HepG2 (cell line): ENCODE data around the gene METRN. TPM values are rescaled to one million over a fixed set of nuclear protein-coding genes. Genes with fewer than 3 reads are reported as not detected.

Source experiments
- BHLHE40 ChIP-seq: IDR thresholded peaks from 2 replicates; pipeline ENCODE4 v1.6.1; 2011; ENCODE audit warnings: low read length, improper control_type of control experiment
- DNMT3B ChIP-seq: conservative IDR thresholded peaks from 2 replicates; pipeline ENCODE4 v1.6.1; 2016; ENCODE audit warnings: missing biosample characterization, control low read depth
- HMG20A ChIP-seq: IDR thresholded peaks from 2 replicates; pipeline ENCODE4 v1.6.1; 2016; ENCODE audit warnings: borderline replicate concordance
- KLF9 ChIP-seq: IDR thresholded peaks from 2 replicates; pipeline ENCODE4 v1.6.1; 2016; ENCODE audit warnings: low read depth
- MED1 ChIP-seq: sonication (generic); formaldehyde crosslinking; IDR thresholded peaks from 2 replicates; pipeline ENCODE4 v1.4.0; 2020; ENCODE audit warnings: missing genetic modification reagents
- MXD4 ChIP-seq: IDR thresholded peaks from 2 replicates; pipeline ENCODE4 v1.6.1; 2016; ENCODE audit warnings: mild to moderate bottlenecking, missing biosample characterization, missing genetic modification reagents
- NCOA5 ChIP-seq: sonication (generic); formaldehyde crosslinking; IDR thresholded peaks from 2 replicates; pipeline ENCODE4 v1.4.0; 2020; ENCODE audit warnings: missing genetic modification reagents
- NFATC3 ChIP-seq: sonication (generic); formaldehyde crosslinking; IDR thresholded peaks from 2 replicates; pipeline ENCODE4 v1.5.1; 2020; ENCODE audit warnings: mild to moderate bottlenecking, missing genetic modification reagents
- SALL1 ChIP-seq: sonication (generic); formaldehyde crosslinking; IDR thresholded peaks from 2 replicates; pipeline ENCODE4 v1.8.0; 2022; ENCODE audit warnings: mild to moderate bottlenecking, missing genetic modification reagents
- SMAD1 ChIP-seq: sonication (generic); formaldehyde crosslinking; IDR thresholded peaks from 2 replicates; pipeline ENCODE4 v1.4.0; 2020; ENCODE audit warnings: missing genetic modification reagents, low read depth, mild to moderate bottlenecking, borderline replicate concordance
- SOX6 ChIP-seq, 2 experiments: fragments of 450-650 bp in 1 of 2; sonication (generic) in 1 of 2; formaldehyde crosslinking in 1 of 2; IDR thresholded peaks; 2 replicates each; pipeline versions ENCODE4 v1.4.0 to v1.6.1; 2017 to 2020; ENCODE audit warnings: antibody characterized with exemption in 1 of 2, mild to moderate bottlenecking in 1 of 2, missing genetic modification reagents in 1 of 2
- THAP11 ChIP-seq: IDR thresholded peaks from 2 replicates; pipeline ENCODE4 v1.6.1; 2016; ENCODE audit warnings: missing biosample characterization, missing genetic modification reagents
- THYN1 ChIP-seq: sonication (generic); formaldehyde crosslinking; IDR thresholded peaks from 2 replicates; pipeline ENCODE4 v1.8.1; 2023; ENCODE audit warnings: low read depth, mild to moderate bottlenecking, moderate library complexity, missing genetic modification reagents, borderline replicate concordance
- YEATS2 ChIP-seq: sonication (generic); formaldehyde crosslinking; IDR thresholded peaks from 2 replicates; pipeline ENCODE4 v1.4.0; 2020; ENCODE audit warnings: missing genetic modification reagents, borderline replicate concordance
- ZBTB3 ChIP-seq: sonication (generic); formaldehyde crosslinking; IDR thresholded peaks from 2 replicates; pipeline ENCODE4 v1.4.0; 2020; ENCODE audit warnings: low read depth, mild to moderate bottlenecking, moderate library complexity, missing genetic modification reagents, borderline replicate concordance
- ZBTB42 ChIP-seq: sonication (generic); formaldehyde crosslinking; IDR thresholded peaks from 2 replicates; pipeline ENCODE4 v1.5.0; 2020; ENCODE audit warnings: mild to moderate bottlenecking, missing genetic modification reagents
- ZMYM2 ChIP-seq: sonication (generic); formaldehyde crosslinking; IDR thresholded peaks from 2 replicates; pipeline ENCODE4 v1.8.0; 2022; ENCODE audit warnings: mild to moderate bottlenecking, missing genetic modification reagents
- ZNF383 ChIP-seq: sonication (generic); formaldehyde crosslinking; IDR thresholded peaks from 2 replicates; pipeline ENCODE4 v1.4.0; 2020; ENCODE audit warnings: missing genetic modification reagents, mild to moderate bottlenecking, borderline replicate concordance
- ZNF589 ChIP-seq: sonication (generic); formaldehyde crosslinking; conservative IDR thresholded peaks from 2 replicates; pipeline ENCODE4 v1.8.0; 2022; ENCODE audit warnings: mild to moderate bottlenecking, moderate library complexity, missing genetic modification reagents
- ZNF772 ChIP-seq: sonication (generic); formaldehyde crosslinking; IDR thresholded peaks from 2 replicates; pipeline ENCODE4 v1.5.0; 2020; ENCODE audit warnings: mild to moderate bottlenecking, missing genetic modification reagents
- polyA plus RNA-seq, 8 experiments: library from polyadenylated mRNA; depleted of rRNA in 3 of 8; stranded (reverse) in 7 of 8; unstranded in 1 of 8; fragments of >200 nt; fragmentation: Illumina TruSeq in 4 of 8; extraction: Trizol in 4 of 8; gene quantifications; 2 replicates each; pipeline versions ENCODE4 v1.2.1 to v1.2.3, GENCODE V29; 2011 to 2016; ENCODE audit warnings: low read depth in 4 of 8, missing spikeins in 1 of 8, mixed read lengths in 1 of 8; ENCODE audit not compliant: insufficient read depth in 1 of 8
- total RNA-seq, 5 experiments: library from RNA; depleted of rRNA; stranded (reverse); fragments of >200 nt; fragmentation: Illumina TruSeq; extraction: Trizol; gene quantifications; 2 replicates each; pipeline ENCODE4 v1.2.3, GENCODE V29; 2016; ENCODE audit warnings: low read depth in 1 of 5
- TF ChIP-seq, protein P1 (sequence below): sonication (generic); formaldehyde crosslinking; IDR thresholded peaks from 2 replicates; pipeline ENCODE4 v1.4.0; 2020; ENCODE audit warnings: missing genetic modification reagents
- TF ChIP-seq, protein P2 (sequence below): sonication (generic); formaldehyde crosslinking; IDR thresholded peaks from 2 replicates; pipeline ENCODE4 v1.5.0; 2020; ENCODE audit warnings: missing genetic modification reagents
- TF ChIP-seq, protein P3 (sequence below): sonication (generic); formaldehyde crosslinking; conservative IDR thresholded peaks from 2 replicates; pipeline ENCODE4 v1.8.1; 2023; ENCODE audit warnings: missing genetic modification reagents
- TF ChIP-seq, protein P4 (sequence below): sonication (generic); formaldehyde crosslinking; IDR thresholded peaks from 2 replicates; pipeline ENCODE4 v1.8.0; 2022; ENCODE audit warnings: mild to moderate bottlenecking, missing genetic modification reagents, moderate library complexity

Gene METRN
- total and polyA plus RNA-seq, 2 of the 13 experiments (the other 11 are each of a cell fraction or from before 2014, with no cell fraction given), result 25.5 to 46.1 TPM

DNA sequence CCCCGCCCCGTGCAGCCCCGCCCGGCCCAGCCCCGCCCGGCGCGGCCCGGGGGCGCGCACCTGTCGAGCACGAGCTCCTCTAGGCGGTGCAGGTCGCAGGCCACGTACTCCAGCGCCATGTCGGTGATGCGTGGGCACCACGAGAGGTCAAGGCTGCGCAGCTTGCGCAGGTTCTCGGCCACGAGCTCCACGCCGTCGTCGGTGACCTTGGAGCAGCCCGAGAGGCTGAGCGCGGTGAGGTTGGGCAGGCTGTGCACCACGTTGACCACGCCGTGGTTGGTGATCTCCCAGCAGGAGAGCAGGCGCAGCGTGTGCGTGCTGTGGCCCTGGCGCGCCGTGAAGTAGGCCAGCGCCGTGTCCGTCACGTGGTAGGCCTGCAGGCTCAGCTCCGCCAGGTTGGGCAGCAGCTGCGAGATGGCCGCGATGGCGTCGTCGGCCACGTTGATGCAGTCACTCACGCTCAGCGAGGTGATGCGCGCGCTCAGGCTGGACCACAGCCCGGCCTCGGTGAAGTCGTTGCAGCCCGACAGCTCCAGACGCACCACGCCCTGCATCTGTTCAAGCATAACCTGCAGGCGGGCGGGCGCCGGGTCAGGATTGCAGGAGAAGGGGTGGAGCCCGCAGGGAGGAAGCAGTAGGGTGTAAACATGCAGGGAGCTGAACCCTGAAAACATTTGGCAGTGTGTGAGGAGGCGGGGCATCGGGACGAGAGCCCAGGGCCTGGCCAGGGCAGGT, 19.4 kb upstream of the METRN start (continued):
- TF ChIP-seq ZNF383 (CRISPR knock-in tag), result no peak
- TF ChIP-seq YEATS2 (CRISPR knock-in tag), result peak; percentile 79
- TF ChIP-seq THYN1, result no peak
- TF ChIP-seq ZBTB3, result no peak
- TF ChIP-seq, protein P1, sequence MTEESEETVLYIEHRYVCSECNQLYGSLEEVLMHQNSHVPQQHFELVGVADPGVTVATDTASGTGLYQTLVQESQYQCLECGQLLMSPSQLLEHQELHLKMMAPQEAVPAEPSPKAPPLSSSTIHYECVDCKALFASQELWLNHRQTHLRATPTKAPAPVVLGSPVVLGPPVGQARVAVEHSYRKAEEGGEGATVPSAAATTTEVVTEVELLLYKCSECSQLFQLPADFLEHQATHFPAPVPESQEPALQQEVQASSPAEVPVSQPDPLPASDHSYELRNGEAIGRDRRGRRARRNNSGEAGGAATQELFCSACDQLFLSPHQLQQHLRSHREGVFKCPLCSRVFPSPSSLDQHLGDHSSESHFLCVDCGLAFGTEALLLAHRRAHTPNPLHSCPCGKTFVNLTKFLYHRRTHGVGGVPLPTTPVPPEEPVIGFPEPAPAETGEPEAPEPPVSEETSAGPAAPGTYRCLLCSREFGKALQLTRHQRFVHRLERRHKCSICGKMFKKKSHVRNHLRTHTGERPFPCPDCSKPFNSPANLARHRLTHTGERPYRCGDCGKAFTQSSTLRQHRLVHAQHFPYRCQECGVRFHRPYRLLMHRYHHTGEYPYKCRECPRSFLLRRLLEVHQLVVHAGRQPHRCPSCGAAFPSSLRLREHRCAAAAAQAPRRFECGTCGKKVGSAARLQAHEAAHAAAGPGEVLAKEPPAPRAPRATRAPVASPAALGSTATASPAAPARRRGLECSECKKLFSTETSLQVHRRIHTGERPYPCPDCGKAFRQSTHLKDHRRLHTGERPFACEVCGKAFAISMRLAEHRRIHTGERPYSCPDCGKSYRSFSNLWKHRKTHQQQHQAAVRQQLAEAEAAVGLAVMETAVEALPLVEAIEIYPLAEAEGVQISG (CRISPR knock-in tag), result peak; percentile 62; the same call in 1 of the 2 replicates
- no peak for TF ChIP-seq KLF9 (CRISPR knock-in tag)
- TF ChIP-seq NCOA5, result no peak
- TF ChIP-seq ZMYM2 (CRISPR knock-in tag), result 0 out of 2 replicates have a peak, but pooled peaks have one; percentile 28
- no peak for TF ChIP-seq HMG20A (CRISPR knock-in tag)
- peak; percentile 79 for TF ChIP-seq SALL1 (CRISPR knock-in tag)
- no peak for TF ChIP-seq DNMT3B (CRISPR knock-in tag)
- TF ChIP-seq SOX6 (IDR thresholded peaks at IDR 0.05), result no peak
- 0 out of 2 replicates have a peak, but pooled peaks have one; percentile 29 for TF ChIP-seq SOX6 (CRISPR knock-in tag; IDR thresholded peaks at IDR 0.05)
- no peak; the same call in 1 of the 2 replicates for TF ChIP-seq NFATC3 (CRISPR knock-in tag)
- TF ChIP-seq ZNF589 (CRISPR knock-in tag), result peak; percentile 85; the same call in 1 of the 2 replicates
- 0 out of 2 replicates have a peak, but pooled peaks have one; percentile 18 for TF ChIP-seq MXD4
- 0 out of 2 replicates have a peak, but pooled peaks have one; percentile 28 for TF ChIP-seq MED1
- TF ChIP-seq ZBTB42 (CRISPR knock-in tag), result no peak
- peak; percentile 50; the same call in 1 of the 2 replicates for TF ChIP-seq SMAD1
- peak; percentile 20; the same call in 1 of the 2 replicates for TF ChIP-seq THAP11 (CRISPR knock-in tag)
- TF ChIP-seq, protein P2, sequence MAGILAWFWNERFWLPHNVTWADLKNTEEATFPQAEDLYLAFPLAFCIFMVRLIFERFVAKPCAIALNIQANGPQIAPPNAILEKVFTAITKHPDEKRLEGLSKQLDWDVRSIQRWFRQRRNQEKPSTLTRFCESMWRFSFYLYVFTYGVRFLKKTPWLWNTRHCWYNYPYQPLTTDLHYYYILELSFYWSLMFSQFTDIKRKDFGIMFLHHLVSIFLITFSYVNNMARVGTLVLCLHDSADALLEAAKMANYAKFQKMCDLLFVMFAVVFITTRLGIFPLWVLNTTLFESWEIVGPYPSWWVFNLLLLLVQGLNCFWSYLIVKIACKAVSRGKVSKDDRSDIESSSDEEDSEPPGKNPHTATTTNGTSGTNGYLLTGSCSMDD (CRISPR knock-in tag), result peak; percentile 60; the same call in 1 of the 2 replicates
- TF ChIP-seq, protein P3, sequence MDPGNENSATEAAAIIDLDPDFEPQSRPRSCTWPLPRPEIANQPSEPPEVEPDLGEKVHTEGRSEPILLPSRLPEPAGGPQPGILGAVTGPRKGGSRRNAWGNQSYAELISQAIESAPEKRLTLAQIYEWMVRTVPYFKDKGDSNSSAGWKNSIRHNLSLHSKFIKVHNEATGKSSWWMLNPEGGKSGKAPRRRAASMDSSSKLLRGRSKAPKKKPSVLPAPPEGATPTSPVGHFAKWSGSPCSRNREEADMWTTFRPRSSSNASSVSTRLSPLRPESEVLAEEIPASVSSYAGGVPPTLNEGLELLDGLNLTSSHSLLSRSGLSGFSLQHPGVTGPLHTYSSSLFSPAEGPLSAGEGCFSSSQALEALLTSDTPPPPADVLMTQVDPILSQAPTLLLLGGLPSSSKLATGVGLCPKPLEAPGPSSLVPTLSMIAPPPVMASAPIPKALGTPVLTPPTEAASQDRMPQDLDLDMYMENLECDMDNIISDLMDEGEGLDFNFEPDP (CRISPR knock-in tag), result 0 out of 2 replicates have a peak, but pooled peaks have one; percentile 56
- TF ChIP-seq ZNF772 (CRISPR knock-in tag), result peak; percentile 83; the same call in 1 of the 2 replicates
- TF ChIP-seq BHLHE40, result peak; percentile 25; the same call in 1 of the 2 replicates
- TF ChIP-seq, protein P4, sequence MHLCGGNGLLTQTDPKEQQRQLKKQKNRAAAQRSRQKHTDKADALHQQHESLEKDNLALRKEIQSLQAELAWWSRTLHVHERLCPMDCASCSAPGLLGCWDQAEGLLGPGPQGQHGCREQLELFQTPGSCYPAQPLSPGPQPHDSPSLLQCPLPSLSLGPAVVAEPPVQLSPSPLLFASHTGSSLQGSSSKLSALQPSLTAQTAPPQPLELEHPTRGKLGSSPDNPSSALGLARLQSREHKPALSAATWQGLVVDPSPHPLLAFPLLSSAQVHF (CRISPR knock-in tag), result peak; percentile 87
